GM21786 (cell line): ENCODE data around the gene SDK1.

Source experiments
- ATAC-seq: cut with Tn5 transposase; IDR thresholded peaks from one replicate; pipeline ENCODE4 v1.9.1; 2021; ENCODE audit not compliant: unreplicated experiment

The SDK1 gene, protein sequence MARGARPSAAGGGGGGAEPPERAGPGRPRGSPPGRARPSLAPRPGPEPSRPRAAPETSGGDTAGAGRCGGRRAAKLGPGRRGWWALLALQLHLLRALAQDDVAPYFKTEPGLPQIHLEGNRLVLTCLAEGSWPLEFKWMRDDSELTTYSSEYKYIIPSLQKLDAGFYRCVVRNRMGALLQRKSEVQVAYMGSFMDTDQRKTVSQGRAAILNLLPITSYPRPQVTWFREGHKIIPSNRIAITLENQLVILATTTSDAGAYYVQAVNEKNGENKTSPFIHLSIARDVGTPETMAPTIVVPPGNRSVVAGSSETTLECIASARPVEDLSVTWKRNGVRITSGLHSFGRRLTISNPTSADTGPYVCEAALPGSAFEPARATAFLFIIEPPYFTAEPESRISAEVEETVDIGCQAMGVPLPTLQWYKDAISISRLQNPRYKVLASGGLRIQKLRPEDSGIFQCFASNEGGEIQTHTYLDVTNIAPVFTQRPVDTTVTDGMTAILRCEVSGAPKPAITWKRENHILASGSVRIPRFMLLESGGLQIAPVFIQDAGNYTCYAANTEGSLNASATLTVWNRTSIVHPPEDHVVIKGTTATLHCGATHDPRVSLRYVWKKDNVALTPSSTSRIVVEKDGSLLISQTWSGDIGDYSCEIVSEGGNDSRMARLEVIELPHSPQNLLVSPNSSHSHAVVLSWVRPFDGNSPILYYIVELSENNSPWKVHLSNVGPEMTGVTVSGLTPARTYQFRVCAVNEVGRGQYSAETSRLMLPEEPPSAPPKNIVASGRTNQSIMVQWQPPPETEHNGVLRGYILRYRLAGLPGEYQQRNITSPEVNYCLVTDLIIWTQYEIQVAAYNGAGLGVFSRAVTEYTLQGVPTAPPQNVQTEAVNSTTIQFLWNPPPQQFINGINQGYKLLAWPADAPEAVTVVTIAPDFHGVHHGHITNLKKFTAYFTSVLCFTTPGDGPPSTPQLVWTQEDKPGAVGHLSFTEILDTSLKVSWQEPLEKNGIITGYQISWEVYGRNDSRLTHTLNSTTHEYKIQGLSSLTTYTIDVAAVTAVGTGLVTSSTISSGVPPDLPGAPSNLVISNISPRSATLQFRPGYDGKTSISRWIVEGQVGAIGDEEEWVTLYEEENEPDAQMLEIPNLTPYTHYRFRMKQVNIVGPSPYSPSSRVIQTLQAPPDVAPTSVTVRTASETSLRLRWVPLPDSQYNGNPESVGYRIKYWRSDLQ (N-terminal part only)

DNA sequence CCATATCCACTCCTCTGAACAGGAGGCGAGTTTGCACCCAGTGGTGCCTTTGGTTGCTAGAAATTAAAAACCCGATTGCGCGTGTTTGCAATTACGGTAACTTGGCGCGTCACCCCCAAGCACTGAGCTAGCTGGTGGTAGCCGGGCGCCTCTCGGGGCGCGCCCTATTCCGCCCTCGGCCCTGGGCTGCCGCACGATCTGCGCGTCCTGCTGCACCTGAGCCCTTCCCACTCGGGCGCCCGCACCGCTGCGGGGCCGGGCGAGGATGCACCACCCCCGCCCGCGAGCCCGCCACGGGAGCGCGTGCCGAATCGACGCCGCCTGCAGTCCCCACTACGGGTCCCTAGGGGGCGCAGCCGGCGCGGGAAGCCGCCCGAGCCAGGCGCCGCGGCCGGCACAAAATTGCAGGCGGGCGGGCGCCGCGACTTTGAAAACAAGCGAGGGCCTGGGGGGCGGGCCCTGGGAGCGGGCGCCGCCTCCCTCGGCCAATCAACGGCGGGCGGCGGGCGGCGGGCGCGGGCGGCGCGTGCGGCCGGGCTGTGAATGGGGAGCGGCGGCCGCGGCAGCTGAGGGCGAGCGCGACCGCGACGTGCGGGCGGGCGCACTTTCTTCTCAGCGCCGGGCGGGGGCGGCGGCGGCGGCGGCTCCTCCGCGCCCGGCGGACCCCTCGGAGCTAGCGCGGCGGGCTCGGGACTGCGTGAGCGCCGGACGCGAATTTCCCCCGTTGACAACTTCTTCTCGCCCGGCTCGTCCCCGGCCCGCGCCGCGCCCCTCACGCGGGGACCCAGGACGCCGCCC, at the start of gene SDK1:
Gene SDK1, plus strand, starts transcription at position 602 of the 798 bp plus-strand sequence. CDS start 335 bp downstream, outside the sequence.
- ATAC-seq, result peak; percentile 92

DNA sequence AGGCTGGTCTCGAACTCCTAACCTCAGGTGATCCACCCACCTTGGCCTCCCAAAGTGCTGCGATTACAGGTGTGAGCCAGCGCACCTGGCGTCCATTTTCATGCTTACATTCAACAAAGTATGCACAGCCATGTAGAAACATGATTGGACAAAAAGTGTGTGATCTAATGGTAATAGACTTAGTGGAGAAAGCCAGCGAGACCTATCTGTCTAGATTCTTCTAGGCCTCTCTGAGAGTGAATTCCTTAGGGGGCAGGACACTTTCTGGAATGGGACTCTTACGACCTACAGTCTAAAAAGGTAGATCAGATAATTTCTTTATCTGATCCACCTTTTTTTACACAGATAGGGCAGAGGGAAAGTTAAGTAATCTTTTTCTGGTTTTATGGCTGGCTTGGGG, 46.3 kb upstream of the SDK1 start:
- ATAC-seq, result no peak

DNA sequence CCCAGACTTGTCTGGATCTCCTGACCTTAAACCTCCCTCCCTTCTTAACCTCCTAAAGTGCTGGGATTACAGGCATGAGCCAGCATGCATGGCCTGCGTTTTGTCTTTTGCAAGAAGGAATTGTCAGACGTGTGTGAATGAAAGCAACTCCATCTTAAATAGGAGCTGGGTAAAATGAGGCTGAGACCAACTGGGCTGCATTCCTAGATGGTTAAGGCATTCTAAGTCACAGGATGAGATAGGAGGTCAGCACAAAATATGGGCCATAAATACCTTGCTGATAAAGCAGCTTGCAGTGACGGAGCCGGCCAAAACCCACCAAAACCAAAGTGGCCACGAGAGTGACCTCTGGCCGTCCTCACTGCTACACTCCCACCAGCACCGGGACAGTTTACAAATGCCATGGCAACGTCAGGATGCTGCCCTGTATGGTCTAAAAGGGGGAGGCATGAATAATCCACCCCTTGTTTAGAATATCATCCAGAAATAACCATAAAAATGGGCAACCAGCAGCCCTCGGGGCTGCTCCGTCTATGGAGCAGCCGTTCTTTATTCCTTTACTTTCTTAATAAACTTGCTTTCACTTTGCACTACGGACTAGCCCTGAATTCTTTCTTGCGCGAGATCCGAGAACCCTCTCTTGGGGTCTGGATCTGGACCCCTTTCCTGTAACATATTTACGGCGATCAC, 41.2 kb upstream of the SDK1 start:
- no peak for ATAC-seq

DNA sequence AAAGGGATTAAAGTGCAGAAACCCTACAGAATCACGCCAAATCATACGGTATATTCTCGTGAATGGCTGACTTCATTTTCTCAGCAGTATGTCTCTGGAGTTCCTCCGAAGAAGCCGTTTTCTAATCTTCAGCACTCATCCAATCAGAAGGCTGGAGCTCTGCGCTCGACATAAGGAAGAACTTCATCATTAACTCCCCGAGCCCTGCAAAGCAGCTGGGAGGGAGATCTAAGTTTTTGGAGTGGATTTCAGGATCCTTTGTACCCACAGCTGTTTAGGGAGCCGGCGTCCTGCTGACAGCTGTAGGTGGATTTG, 40.7 kb upstream of the SDK1 start:
- no peak for ATAC-seq

DNA sequence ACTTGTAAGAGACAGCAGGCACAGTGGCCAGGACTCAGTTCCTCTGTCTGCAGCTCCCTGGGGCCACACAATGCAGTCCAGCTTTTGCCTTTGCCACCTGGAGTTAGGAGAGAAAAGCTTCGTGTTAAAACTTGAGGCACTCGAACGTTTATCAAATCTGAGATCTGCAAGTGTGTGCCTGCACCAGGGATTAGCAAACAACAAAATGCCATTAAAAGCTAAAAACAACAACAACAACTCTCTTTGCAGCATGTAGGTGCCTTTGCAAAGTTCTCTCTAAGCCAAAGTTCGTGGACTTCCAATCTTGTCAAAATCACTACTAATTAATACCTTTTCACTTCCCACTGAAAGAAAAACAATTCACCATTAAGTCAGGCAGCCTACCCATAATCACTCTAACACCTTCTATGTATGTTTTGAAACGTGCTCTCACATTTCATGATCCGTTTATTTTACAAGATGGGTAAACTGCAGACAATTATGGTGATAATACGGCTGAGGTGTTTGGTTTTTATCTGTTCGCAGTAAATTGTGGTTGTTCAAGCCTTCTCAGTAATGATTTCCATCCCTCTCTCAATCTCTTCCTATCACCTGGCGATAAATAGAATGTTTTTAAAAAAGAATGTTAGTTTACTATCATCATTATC, 36.2 kb upstream of the SDK1 start:
- ATAC-seq, result no peak

DNA sequence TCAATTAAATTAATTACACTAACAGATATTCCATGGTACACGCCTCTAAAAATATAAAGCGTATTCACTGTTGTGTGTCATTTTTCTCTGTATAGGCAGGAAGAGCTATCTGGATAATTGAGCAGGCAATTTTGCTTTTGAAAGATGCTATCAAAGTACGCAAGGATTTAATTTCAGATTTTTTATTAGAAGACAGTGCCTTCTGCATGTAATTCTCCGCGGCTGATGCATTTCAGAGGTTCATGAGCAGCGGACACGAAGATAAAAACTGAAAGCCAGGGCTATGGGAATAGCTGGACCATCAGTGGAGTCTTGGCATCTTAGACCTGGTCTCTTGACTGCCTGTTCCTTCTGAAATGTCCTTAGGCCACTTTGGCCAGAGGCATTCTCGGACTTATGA, 35.7 kb upstream of the SDK1 start:
- no peak for ATAC-seq

DNA sequence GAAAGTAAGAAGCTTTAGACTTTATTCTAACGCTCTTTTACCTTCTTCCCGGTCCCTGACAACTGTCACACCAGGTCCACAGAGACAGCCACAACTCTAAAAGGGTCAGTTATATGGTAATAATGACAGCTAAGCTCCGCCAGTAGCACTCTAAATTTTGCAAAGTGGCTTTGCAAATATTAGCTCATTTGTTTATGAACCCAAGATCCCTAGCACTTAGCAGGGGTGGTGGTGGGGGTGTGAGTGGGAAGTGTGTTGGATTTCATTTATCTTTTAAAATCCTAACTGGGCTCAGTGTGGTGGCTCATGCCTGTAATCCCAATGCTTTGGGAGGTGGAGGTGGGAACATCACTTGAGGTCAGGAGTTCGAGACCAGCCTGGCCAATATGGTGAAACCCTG, 34.8 kb upstream of the SDK1 start:
- no peak for ATAC-seq

DNA sequence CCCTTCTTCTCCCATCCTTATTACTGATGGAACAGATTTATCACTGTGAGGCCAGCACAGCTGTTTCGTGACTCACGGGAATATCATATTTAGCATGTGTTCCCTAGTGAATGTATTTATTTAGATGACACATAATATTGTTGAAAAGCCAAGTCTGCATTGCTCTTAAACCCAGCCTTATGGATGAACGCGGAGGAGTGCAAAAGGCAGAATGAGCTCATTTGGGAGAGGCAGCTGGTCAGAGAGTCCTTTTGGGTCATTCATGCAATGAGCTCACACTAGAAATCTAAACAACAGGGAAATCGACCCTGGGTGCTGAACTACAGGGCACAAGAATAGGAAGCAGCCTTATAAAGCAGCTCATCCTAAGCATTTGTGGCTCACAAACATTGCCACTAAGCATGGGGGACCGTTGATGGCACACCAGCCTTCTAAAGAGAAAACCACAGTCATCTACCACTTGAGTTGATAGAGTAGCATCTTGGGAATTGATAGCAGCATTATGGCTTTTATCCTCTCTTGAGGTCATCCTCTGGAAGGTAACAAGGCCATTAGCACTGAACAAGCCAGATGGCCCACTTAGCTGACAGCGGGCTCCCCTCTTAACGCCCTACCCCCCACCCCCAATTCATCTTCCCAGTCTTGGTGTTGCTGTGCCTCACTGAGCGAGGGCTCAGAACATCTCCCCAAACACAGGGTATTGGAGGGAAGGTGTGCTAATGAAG, 32.9 kb upstream of the SDK1 start:
- ATAC-seq, result no peak

DNA sequence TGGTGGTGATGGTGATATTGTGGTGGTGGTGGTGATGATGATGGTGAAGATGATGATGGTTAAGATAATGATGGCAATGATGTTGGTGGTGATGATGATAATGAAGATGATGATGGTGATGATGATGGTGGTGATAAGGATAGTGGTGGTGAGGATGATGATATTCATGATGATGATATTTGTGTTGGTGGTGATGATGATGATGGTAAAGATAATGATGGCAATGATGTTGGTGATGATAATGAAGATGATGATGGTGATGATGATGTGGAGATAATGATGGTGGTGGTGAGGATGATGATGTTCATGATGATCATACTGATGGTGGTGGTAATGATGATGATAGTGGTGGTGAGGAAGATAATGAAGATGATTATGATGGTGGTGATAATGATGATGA, 30.7 kb upstream of the SDK1 start:
- no peak for ATAC-seq

DNA sequence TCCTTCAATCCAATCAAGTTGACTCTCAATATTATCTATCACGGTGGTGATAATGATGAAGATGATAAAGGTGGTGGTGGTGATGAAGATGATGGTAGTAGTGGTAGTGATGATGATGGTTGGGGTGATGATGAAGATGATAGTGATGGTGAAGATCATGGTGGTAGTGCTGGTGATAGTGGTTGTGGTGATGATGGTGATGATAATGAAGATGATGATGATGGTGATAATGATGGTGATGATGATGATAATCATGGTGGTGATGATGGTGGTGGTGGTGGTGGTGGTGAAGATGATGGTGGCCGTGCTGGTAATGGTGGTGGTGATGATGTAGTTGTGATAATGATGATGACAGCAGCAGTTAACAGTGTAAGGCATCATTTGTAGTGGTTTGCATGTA, 29.8 kb upstream of the SDK1 start:
- no peak for ATAC-seq

DNA sequence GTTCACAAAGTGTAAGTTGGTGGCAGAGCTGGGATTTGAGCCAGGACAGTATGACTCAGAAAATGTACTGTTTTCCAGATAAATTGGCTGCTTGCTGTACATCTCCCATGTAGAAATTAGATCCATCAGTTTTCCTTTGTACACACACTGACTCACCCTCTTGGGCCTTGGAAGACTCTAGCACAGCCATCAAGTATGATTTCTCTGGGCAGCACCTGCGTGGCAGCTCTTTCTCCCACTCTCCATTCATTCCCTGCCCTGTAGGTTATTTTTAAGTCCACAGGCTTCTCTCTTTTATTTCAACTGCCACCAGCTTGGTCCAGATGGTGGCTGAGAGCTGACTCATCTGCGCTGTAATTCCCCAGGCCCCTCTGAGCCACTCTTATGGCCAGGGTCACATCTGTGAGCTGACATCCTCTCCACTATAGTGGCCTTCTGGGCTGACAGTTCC, 28.3 kb upstream of the SDK1 start:
- ATAC-seq, result no peak

DNA sequence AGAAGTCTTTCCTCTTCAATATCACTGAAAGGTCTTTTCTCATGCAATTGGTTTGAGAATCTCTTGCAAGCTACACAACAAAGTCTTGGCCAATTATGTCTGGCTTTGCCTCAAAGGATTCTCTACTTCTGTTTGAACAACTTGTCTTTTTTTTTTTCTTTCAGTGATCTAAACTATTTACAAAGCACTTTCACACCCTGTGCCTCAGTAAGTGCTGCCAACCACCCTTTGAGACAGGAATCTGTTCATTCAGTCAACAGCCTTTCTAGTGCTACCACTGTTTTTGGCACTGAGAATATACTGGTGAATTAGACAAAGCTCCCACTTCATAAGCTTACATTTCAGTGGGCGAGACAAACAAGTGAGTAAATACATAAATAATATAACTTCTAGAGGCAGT, 26.9 kb upstream of the SDK1 start:
- ATAC-seq, result no peak

DNA sequence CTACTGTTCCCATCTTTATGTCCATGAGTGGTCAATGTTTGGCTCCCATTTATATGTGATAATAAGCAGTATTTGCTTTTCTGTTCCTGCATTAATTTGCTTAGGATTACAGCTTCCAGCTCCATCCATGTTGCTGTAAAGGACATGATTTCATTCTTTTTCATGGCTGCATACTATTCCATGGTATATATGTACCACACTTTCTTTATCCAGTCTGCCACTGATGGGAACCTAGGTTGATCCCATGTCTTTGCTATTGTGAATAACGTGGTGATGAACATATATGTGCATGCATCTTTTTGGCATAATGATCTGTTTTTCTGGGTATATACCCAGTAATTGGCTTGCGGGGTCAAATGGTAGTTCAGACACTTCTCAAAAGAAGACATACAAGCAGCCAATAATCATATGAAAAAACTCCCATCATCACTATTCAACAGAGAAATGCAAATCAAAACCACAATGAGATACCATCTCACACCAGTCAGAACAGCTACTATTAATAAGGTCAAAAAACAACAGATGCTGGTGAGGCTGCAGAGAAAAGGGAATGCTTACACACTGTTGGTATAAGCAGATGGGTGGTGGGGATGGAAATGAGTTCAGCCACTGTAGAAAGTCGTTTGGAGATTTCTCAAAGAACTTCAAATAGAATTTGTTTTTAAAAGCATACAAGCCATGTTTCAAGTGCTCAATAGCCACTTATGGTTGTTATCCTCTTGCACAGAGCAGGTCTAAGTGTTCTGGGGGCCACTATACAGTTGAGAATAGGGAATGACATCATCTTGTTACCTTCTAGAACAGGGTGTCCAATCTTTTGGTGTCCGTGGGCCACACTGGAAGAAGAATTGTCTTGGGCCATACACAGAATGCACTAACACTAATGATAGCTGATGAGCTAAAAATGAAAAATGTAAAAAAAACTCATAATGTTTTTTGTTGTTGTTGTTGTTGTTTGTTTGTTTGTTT, 23.2 kb upstream of the SDK1 start:
- ATAC-seq, result no peak

DNA sequence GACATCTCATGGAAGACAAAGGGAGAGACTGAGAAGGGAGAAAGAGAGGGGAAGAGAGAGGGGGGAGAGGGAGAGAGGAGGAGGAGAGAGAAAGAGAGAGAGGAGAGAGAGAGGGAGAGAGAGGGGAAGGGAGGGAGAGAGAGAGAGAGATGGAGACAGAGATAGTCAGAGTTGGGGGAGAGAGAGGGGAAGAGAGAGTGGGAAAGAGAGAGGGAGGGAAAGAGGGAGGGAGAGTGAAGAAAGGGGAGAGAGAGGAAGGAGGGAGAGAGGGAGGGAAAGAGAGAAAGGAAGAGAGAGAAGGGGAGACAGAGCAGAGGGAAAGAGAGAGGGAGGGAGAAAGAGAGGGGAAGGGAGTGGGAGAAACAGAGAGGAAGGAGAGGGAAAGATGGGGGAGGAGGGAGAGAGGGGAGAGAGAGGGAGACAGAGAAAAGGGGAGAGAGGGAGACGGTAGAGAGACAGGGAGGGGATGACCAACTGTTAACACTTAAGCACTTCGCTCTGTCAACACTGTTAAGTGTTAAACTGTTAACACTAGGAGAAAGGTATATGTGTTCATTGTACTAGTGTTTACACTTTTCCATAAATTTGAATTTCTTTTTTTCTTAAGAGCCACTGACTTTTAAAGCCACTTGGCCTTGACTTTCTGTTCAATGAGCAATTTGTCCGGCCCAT, 21.8 kb upstream of the SDK1 start:
- no peak for ATAC-seq

DNA sequence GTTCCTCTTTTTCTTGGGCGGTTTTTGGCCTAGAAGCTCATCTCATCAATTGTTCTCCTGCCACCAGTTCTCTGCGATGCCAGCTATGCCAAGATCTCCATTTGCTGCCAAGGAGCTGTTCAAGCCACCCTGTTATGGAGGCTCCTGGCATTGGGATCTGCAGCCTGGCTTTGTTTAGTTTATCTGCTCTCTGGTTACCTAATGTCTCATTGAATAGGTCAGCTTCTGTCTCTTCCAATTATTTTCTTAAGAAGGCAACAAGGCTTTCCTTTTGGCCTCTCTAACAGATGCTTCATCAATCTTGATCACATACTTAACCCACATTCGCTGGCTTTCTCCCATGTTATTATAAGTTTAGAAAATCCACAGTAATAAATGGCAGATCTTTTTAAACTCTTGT, 20.6 kb upstream of the SDK1 start:
- ATAC-seq, result no peak

DNA sequence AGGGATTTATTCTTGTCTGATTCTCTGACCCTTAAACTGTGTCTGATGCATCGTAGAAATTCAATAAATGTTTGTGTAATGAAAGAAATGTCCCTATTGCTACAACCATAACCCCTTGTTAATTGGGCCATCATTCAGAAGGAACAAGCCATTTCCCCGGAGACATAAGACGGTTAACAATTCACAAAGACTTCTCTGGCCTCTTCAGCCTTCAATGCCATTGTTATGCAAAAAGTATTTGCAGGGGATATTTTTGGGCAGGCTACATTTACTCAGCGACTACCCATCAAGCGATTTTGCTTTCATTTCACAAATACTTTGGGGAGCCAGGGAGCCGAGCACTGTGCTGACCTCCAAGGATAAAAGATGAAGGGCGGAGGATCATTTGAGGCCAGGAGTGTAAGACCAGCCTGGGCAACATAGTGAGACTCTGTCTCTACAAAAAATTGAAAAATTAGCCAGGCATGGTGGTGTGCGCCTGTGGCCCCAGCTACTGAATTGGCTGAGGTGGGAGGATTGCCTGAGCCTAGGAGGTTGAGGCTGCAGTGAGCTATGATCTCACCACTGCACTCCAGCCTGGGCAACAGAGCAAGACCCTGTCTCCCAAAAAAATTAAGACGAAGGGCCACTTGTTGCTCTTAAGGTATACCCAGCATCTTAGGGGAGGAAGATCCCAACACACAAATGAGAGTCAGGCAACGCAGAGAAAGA, 20.0 kb upstream of the SDK1 start:
- no peak for ATAC-seq

DNA sequence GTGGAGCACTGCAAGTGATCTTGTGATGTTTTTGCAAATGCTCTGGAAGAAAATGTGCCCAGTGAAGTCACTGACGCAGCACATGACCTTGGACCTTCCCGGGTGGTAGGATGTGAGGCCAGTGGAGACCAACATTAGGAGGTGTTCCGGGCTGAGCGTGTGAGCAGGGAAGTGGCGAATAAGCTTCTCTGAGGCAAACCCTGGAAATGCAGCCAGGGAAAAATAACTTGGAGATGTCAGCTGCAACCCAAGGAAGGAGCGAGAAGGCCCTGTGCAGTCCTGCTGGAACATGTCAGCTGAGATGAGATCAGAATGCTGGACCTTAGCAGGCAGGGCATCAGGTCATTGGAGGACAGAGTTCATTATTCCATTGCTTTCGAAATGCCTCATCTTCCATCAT, 18.6 kb upstream of the SDK1 start:
- no peak for ATAC-seq
